ENCODE results near the gene DNAH6.

GRCh38 chr2:84690225-84690624 lies 173.9 kb downstream of the DNAH6 start:
- TF ChIP-seq CTCF (IDR thresholded peaks at IDR 0.05) (no peak), POLR2A (IDR thresholded peaks at IDR 0.05) (no peak)

Measured in right lobe of liver (tissue), 4 donors.